WTC11 (cell line): ENCODE measurements around the gene CCDC9. TPM values are rescaled to one million over a fixed set of nuclear protein-coding genes. Genes with fewer than 3 reads are reported as not detected.

Experiments used
- ATAC-seq: fragments of 200-7000 bp; cut with Tn5 transposase; 2 replicates; pipeline ENCODE4 v1.10.0; 2021; ENCODE audit warnings: mild to moderate bottlenecking, moderate library complexity
- CTCF ChIA-PET: fragments of 300-600 bp; sonication (Branson Sonifier 250); formaldehyde crosslinking; loops from one replicate; lab custom pipeline; 2021; ENCODE audit warnings: antibody characterized with exemption; lab: Charles Lee
- POLR2A ChIA-PET: fragments of 350-600 bp; sonication (Branson Sonifier 250); formaldehyde crosslinking; loops from one replicate; lab custom pipeline; 2021; ENCODE audit warnings: antibody characterized with exemption; lab: Charles Lee
- DNase-seq: peaks from one replicate; pipeline ENCODE4 v3.0.0; 2021; ENCODE audit warnings: low spot score
- H3K27ac Mint-ChIP-seq: 2 replicates; pipeline ENCODE4 v1.8.0; 2021; ENCODE audit warnings: mixed read lengths
- H3K27me3 Mint-ChIP-seq: 2 replicates; pipeline ENCODE4 v1.8.0; 2021; ENCODE audit warnings: low read depth, mild to moderate bottlenecking, moderate library complexity, mixed read lengths
- H3K36me3 Mint-ChIP-seq: 2 replicates; pipeline ENCODE4 v1.8.0; 2021; ENCODE audit warnings: mixed read lengths
- H3K4me1 Mint-ChIP-seq: 2 replicates; pipeline ENCODE4 v1.8.0; 2022; ENCODE audit warnings: mixed read lengths
- H3K4me3 Mint-ChIP-seq: 2 replicates; pipeline ENCODE4 v1.8.0; 2021; ENCODE audit warnings: mild to moderate bottlenecking, moderate library complexity, mixed read lengths
- H3K9me3 Mint-ChIP-seq: 2 replicates; pipeline ENCODE4 v1.8.0; 2021; ENCODE audit warnings: mixed read lengths
- ARID4B ChIP-seq: sonication (generic); formaldehyde crosslinking; IDR thresholded peaks from 2 replicates; pipeline ENCODE4 v1.8.0; 2023; ENCODE audit warnings: missing genetic modification reagents, mild to moderate bottlenecking, borderline replicate concordance
- CTCF ChIP-seq: fragments of 200-600 bp; IDR thresholded peaks from 2 replicates; pipeline ENCODE4 v1.8.0; 2022; ENCODE audit warnings: antibody characterized with exemption
- ESRRA ChIP-seq: sonication (generic); formaldehyde crosslinking; IDR thresholded peaks from 2 replicates; pipeline ENCODE4 v1.8.1; 2022; ENCODE audit warnings: mild to moderate bottlenecking, missing genetic modification reagents, borderline replicate concordance
- ETV6 ChIP-seq: sonication (generic); formaldehyde crosslinking; IDR thresholded peaks from 2 replicates; pipeline ENCODE4 v1.8.1; 2022; ENCODE audit warnings: mild to moderate bottlenecking, missing genetic modification reagents
- FOXK1 ChIP-seq: sonication (generic); formaldehyde crosslinking; IDR thresholded peaks from 2 replicates; pipeline ENCODE4 v1.8.0; 2022; ENCODE audit warnings: mild to moderate bottlenecking, moderate library complexity, missing genetic modification reagents
- HMGXB4 ChIP-seq: sonication (generic); formaldehyde crosslinking; IDR thresholded peaks from 2 replicates; pipeline ENCODE4 v1.8.1; 2023; ENCODE audit warnings: mild to moderate bottlenecking, moderate library complexity, missing genetic modification reagents
- MXD4 ChIP-seq: fragments of 250-450 bp; sonication (Bioruptor Pico); IDR thresholded peaks from 2 replicates; pipeline ENCODE4 v1.8.0; 2021; ENCODE audit warnings: mild to moderate bottlenecking, moderate library complexity, borderline replicate concordance
- NFE2L1 ChIP-seq: sonication (generic); formaldehyde crosslinking; IDR thresholded peaks from 2 replicates; pipeline ENCODE4 v1.8.1; 2023; ENCODE audit warnings: missing genetic modification reagents
- SP1 ChIP-seq: sonication (generic); formaldehyde crosslinking; conservative IDR thresholded peaks from 2 replicates; pipeline ENCODE4 v1.8.1; 2022; ENCODE audit warnings: missing genetic modification reagents
- TP53 ChIP-seq: sonication (generic); formaldehyde crosslinking; IDR thresholded peaks from 2 replicates; pipeline ENCODE4 v1.8.1; 2023; ENCODE audit warnings: mild to moderate bottlenecking, missing genetic modification reagents
- ZNF219 ChIP-seq: sonication (generic); formaldehyde crosslinking; IDR thresholded peaks from 2 replicates; pipeline ENCODE4 v1.8.0; 2023; ENCODE audit warnings: missing genetic modification reagents, mild to moderate bottlenecking, borderline replicate concordance
- ZNF396 ChIP-seq: fragments of 250-450 bp; sonication (Bioruptor Pico); IDR thresholded peaks from 2 replicates; pipeline ENCODE4 v1.8.0; 2021; ENCODE audit warnings: mild to moderate bottlenecking, moderate library complexity, borderline replicate concordance
- ZNF423 ChIP-seq: fragments of 250-450 bp; sonication (Bioruptor Pico); IDR thresholded peaks from 2 replicates; pipeline ENCODE4 v2.1.2; 2022; ENCODE audit warnings: mild to moderate bottlenecking, moderate library complexity
- total RNA-seq: library from RNA; stranded (reverse); gene quantifications from 3 replicates; pipeline ENCODE4 v1.2.3, GENCODE V29; 2021
- TF ChIP-seq, protein P1 (sequence below): sonication (generic); formaldehyde crosslinking; IDR thresholded peaks from 2 replicates; pipeline ENCODE4 v1.8.1; 2022; ENCODE audit warnings: low read depth, mild to moderate bottlenecking, moderate library complexity, missing genetic modification reagents, borderline replicate concordance
- TF ChIP-seq, protein P2 (sequence below): sonication (generic); formaldehyde crosslinking; IDR thresholded peaks from 2 replicates; pipeline ENCODE4 v1.8.0; 2022; ENCODE audit warnings: mild to moderate bottlenecking, missing genetic modification reagents

The CCDC9 gene
- total RNA-seq, 1 experiment from 2014 or later = 37.7 TPM

GRCh38 chr19:47230054-47230920 is 26.0 kb upstream of the CCDC9 start:
- TF ChIP-seq ZNF396 = no peak
- no peak for TF ChIP-seq NFE2L1
- TF ChIP-seq HMGXB4 (CRISPR knock-in tag) = 0 out of 2 replicates have a peak, but pooled peaks have one; percentile 63
- no peak for TF ChIP-seq MXD4 (CRISPR knock-in tag)
- 0 out of 2 replicates have a peak, but pooled peaks have one; percentile 1 for TF ChIP-seq ZNF423
- TF ChIP-seq, protein P1, sequence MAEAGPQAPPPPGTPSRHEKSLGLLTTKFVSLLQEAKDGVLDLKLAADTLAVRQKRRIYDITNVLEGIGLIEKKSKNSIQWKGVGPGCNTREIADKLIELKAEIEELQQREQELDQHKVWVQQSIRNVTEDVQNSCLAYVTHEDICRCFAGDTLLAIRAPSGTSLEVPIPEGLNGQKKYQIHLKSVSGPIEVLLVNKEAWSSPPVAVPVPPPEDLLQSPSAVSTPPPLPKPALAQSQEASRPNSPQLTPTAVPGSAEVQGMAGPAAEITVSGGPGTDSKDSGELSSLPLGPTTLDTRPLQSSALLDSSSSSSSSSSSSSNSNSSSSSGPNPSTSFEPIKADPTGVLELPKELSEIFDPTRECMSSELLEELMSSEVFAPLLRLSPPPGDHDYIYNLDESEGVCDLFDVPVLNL (CRISPR knock-in tag) = no peak
- peak; percentile 45; the same call in 1 of the 2 replicates for TF ChIP-seq ZNF219 (CRISPR knock-in tag)
- peak; percentile 46; the same call in 1 of the 2 replicates for TF ChIP-seq ETV6 (CRISPR knock-in tag)
- no peak for TF ChIP-seq TP53 (CRISPR knock-in tag)
- 0 out of 2 replicates have a peak, but pooled peaks have one; percentile 26 for TF ChIP-seq ESRRA (CRISPR knock-in tag)
- TF ChIP-seq, protein P2, sequence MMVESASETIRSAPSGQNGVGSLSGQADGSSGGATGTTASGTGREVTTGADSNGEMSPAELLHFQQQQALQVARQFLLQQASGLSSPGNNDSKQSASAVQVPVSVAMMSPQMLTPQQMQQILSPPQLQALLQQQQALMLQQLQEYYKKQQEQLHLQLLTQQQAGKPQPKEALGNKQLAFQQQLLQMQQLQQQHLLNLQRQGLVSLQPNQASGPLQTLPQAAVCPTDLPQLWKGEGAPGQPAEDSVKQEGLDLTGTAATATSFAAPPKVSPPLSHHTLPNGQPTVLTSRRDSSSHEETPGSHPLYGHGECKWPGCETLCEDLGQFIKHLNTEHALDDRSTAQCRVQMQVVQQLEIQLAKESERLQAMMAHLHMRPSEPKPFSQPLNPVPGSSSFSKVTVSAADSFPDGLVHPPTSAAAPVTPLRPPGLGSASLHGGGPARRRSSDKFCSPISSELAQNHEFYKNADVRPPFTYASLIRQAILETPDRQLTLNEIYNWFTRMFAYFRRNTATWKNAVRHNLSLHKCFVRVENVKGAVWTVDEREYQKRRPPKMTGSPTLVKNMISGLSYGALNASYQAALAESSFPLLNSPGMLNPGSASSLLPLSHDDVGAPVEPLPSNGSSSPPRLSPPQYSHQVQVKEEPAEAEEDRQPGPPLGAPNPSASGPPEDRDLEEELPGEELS (CRISPR knock-in tag) = peak; percentile 72
- peak; percentile 22; the same call in 1 of the 2 replicates for TF ChIP-seq SP1 (CRISPR knock-in tag)
- peak; percentile 99 for TF ChIP-seq CTCF
- TF ChIP-seq ARID4B (CRISPR knock-in tag) = peak; percentile 92; the same call in 1 of the 2 replicates
- TF ChIP-seq FOXK1 = peak; percentile 98
- TF ChIP-seq, all 79 proteins: peak for 10
- ATAC-seq (no peak), DNase-seq (peak; percentile 85)
- Mint-ChIP-seq H3K36me3 (peaks cover 4% of the 10 kb centered on the region), H3K9me3 (no peaks in the 10 kb centered on the region), H3K27me3 (no peaks in the 10 kb centered on the region; the same call in 1 of the 2 replicates), H3K27ac (no peak overlapping the region), H3K4me1 (peaks cover 26% of the 10 kb centered on the region), H3K4me3 (peak overlapping the region; percentile 48)
- ChIA-PET POLR2A (interaction anchor here (1.1 kb wide), 1 partner anchor 14 kb away, joined by 3 read pairs; no protein-coding TSS in a partner anchor), CTCF (interaction anchor here (7.4 to 9.0 kb wide), 2 partner anchors 15 to 19 kb away, joined by 79 to 136 read pairs; no protein-coding TSS in a partner anchor)
